GM21786 (cell line): ENCODE data around the gene CAMTA1.

Experiments used
- ATAC-seq: cut with Tn5 transposase; IDR thresholded peaks from one replicate; pipeline ENCODE4 v1.9.1; 2021; ENCODE audit not compliant: unreplicated experiment

Gene CAMTA1

GRCh38 chr1:6996866-6997265, 211.6 kb downstream of the CAMTA1 start:
- ATAC-seq, result no peak

GRCh38 chr1:6998267-6998666, 213.0 kb downstream of the CAMTA1 start:
- no peak for ATAC-seq

GRCh38 chr1:6999826-7000225, 214.6 kb downstream of the CAMTA1 start:
- no peak for ATAC-seq

GRCh38 chr1:7000720-7001119, 215.5 kb downstream of the CAMTA1 start:
- no peak for ATAC-seq

- no peak for ATAC-seq
Observed at GRCh38 chr1:7002728-7003127, 217.5 kb downstream of the CAMTA1 start.

GRCh38 chr1:7003676-7004075, 218.4 kb downstream of the CAMTA1 start:
- no peak for ATAC-seq

- ATAC-seq, result no peak
Observed at GRCh38 chr1:7004181-7004580, 218.9 kb downstream of the CAMTA1 start.

GRCh38 chr1:7005762-7006161, 220.5 kb downstream of the CAMTA1 start:
- no peak for ATAC-seq

GRCh38 chr1:7006996-7007871, 222.0 kb downstream of the CAMTA1 start:
- no peak for ATAC-seq

- no peak for ATAC-seq
Observed at GRCh38 chr1:7007902-7008301, 222.6 kb downstream of the CAMTA1 start.

- no peak for ATAC-seq
Observed at GRCh38 chr1:7008331-7008730, 223.1 kb downstream of the CAMTA1 start.

- no peak for ATAC-seq
Observed at GRCh38 chr1:7008975-7009740, 223.9 kb downstream of the CAMTA1 start.

- ATAC-seq, result no peak
Observed at GRCh38 chr1:7009741-7010525, 224.7 kb downstream of the CAMTA1 start.

- no peak for ATAC-seq
Observed at GRCh38 chr1:7010534-7011200, 225.4 kb downstream of the CAMTA1 start.

GRCh38 chr1:7011826-7012225, 226.6 kb downstream of the CAMTA1 start:
- ATAC-seq, result no peak

- no peak for ATAC-seq
Observed at GRCh38 chr1:7012461-7012924, 227.2 kb downstream of the CAMTA1 start.

- ATAC-seq, result no peak
Observed at GRCh38 chr1:7013833-7014639, 228.8 kb downstream of the CAMTA1 start.

GRCh38 chr1:7014640-7014930, 229.3 kb downstream of the CAMTA1 start:
- ATAC-seq, result no peak

GRCh38 chr1:7015022-7015421, 229.8 kb downstream of the CAMTA1 start:
- no peak for ATAC-seq

- ATAC-seq, result no peak
Observed at GRCh38 chr1:7018351-7018750, 233.1 kb downstream of the CAMTA1 start.
